Middle frontal gyrus (tissue), 1 donor: ENCODE results near the gene PRKCG.
A peak's percentile ranks its signal among the peaks of the same experiment; 100 is the strongest.

Experiments
- DNase-seq: peaks from one replicate; pipeline ENCODE4 v3.0.0-alpha.2; 2015; ENCODE audit warnings: low spot score; ENCODE audit errors: extremely low spot score

Gene PRKCG

GRCh38 chr19:53898166-53898565 is 16.2 kb downstream of the PRKCG start:
- no peak for DNase-seq

GRCh38 chr19:53898636-53899341 is 16.8 kb downstream of the PRKCG start:
- DNase-seq, result no peak

- DNase-seq, result no peak
Measured at GRCh38 chr19:53900191-53900860, 18.3 kb downstream of the PRKCG start.

GRCh38 chr19:53903055-53903680 is 21.2 kb downstream of the PRKCG start:
- no peak for DNase-seq

- DNase-seq, result no peak
Measured at GRCh38 chr19:53904909-53905308, 22.9 kb downstream of the PRKCG start.

GRCh38 chr19:53905787-53906186 is 23.8 kb downstream of the PRKCG start:
- no peak for DNase-seq

- DNase-seq, result no peak
Measured at GRCh38 chr19:53906211-53907192, 24.5 kb downstream of the PRKCG start.

GRCh38 chr19:53907193-53907581 is 25.2 kb downstream of the PRKCG start:
- no peak for DNase-seq

GRCh38 chr19:53907690-53908089 is 25.7 kb downstream of the PRKCG start:
- no peak for DNase-seq

- peak; percentile 78 for DNase-seq
Measured at GRCh38 chr19:53908106-53908934, 26.3 kb downstream of the PRKCG start.

GRCh38 chr19:53908935-53909415 is 27.0 kb downstream of the PRKCG start, which contains the start of gene CACNG7:
Gene CACNG7, plus strand, starts transcription at chr19:53909278. Its CDS starts 3,554 bp downstream, at chr19:53912832.
- DNase-seq, result no peak

- no peak for DNase-seq
Measured at GRCh38 chr19:53909471-53910169, 27.6 kb downstream of the PRKCG start.

GRCh38 chr19:53910170-53910518 is 28.1 kb downstream of the PRKCG start:
- no peak for DNase-seq

- no peak for DNase-seq
Measured at GRCh38 chr19:53912653-53913052, 30.7 kb downstream of the PRKCG start.

GRCh38 chr19:53915000-53915399 is 33.0 kb downstream of the PRKCG start:
- no peak for DNase-seq

GRCh38 chr19:53916004-53916403 is 34.0 kb downstream of the PRKCG start:
- DNase-seq, result no peak

GRCh38 chr19:53917356-53917755 is 35.4 kb downstream of the PRKCG start:
- no peak for DNase-seq

GRCh38 chr19:53927739-53928138 is 45.7 kb downstream of the PRKCG start:
- DNase-seq, result no peak

- no peak for DNase-seq
Measured at GRCh38 chr19:53936029-53936428, 54.0 kb downstream of the PRKCG start.
